ENCODE measurements around the gene ERICH6B.

DNA sequence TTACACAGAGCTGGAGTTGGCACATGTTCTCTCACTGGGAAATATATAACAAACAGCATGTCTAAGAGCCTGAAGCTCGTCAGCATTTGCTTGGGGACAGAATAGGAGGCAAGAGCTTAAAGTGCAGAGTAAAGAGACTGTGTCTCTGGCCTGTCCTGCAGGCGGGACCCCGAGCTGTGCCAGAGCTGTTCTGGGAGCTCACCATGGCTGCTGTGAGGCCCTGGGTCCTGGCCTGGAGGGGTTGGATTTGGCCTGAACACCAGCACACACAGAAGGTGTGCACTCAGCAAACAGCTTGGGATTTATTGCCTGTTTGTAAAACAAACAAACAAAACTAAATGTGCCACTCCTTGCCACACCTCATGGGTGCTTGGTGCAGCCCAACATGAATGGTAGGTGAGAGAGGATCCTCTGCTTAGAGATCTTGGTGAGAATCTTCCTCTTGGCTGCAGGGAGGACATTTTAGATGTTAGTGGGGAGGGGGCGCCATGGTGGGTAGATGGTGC lies 60.9 kb downstream of the ERICH6B start:
- TF ChIP-seq, protein P1, sequence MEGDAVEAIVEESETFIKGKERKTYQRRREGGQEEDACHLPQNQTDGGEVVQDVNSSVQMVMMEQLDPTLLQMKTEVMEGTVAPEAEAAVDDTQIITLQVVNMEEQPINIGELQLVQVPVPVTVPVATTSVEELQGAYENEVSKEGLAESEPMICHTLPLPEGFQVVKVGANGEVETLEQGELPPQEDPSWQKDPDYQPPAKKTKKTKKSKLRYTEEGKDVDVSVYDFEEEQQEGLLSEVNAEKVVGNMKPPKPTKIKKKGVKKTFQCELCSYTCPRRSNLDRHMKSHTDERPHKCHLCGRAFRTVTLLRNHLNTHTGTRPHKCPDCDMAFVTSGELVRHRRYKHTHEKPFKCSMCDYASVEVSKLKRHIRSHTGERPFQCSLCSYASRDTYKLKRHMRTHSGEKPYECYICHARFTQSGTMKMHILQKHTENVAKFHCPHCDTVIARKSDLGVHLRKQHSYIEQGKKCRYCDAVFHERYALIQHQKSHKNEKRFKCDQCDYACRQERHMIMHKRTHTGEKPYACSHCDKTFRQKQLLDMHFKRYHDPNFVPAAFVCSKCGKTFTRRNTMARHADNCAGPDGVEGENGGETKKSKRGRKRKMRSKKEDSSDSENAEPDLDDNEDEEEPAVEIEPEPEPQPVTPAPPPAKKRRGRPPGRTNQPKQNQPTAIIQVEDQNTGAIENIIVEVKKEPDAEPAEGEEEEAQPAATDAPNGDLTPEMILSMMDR (IDR thresholded peaks at IDR 0.05) = no peak
- TF ChIP-seq POLR2AphosphoS5 (IDR thresholded peaks at IDR 0.05) (no peak), POLR2A (IDR thresholded peaks at IDR 0.05) (no peak), EP300 (IDR thresholded peaks at IDR 0.05) (no peak)

All from gastroesophageal sphincter (tissue), 3 donors.